SK-N-SH (cell line): ENCODE measurements around the gene SLC19A3.

ENCODE experiments used
- EP300 ChIP-seq, 2 experiments: IDR thresholded peaks; 2 replicates each; pipeline versions ENCODE4 v1.4.0 to v1.6.1; 2012; ENCODE audit warnings: borderline replicate concordance in 1 of 2, low read depth in 1 of 2, low read length in 1 of 2
- EZH2phosphoT487 ChIP-seq: fragments of 200-600 bp; sonication (generic); IDR thresholded peaks from 2 replicates; pipeline ENCODE4 v1.6.1; 2017; ENCODE audit warnings: low read depth, mixed run types, mild to moderate bottlenecking, antibody characterized with exemption, moderate library complexity, borderline replicate concordance
- GATA2 ChIP-seq: sonication (generic); formaldehyde crosslinking; IDR thresholded peaks from 2 replicates; pipeline ENCODE4 v1.5.0; 2020; ENCODE audit warnings: mild to moderate bottlenecking, missing genetic modification reagents
- POLR2AphosphoS5 ChIP-seq: IDR thresholded peaks from 2 replicates; pipeline ENCODE4 v1.6.1; 2012; ENCODE audit warnings: low read depth, low read length
- RAD21 ChIP-seq: IDR thresholded peaks from 2 replicates; pipeline ENCODE4 v1.6.1; 2012; ENCODE audit warnings: mild to moderate bottlenecking, low read length
- RXRA ChIP-seq: IDR thresholded peaks from 2 replicates; pipeline ENCODE4 v1.4.0; 2012; ENCODE audit warnings: low read depth, mild to moderate bottlenecking, borderline replicate concordance
- TAF1 ChIP-seq: IDR thresholded peaks from 2 replicates; pipeline ENCODE4 v1.6.1; 2012; ENCODE audit warnings: low read depth, mild to moderate bottlenecking, low read length, moderate library complexity, borderline replicate concordance
- TF ChIP-seq, protein P1 (sequence below): fragments of 150-350 bp; IDR thresholded peaks from 2 replicates; pipeline ENCODE4 v1.6.1; 2017; ENCODE audit warnings: antibody characterized with exemption, low read length, low read depth, borderline replicate concordance
- TF ChIP-seq, protein P2 (sequence below): fragments of 200-600 bp; sonication (generic); IDR thresholded peaks from 2 replicates; pipeline ENCODE4 v1.6.1; 2017; ENCODE audit warnings: antibody characterized with exemption, mild to moderate bottlenecking, moderate library complexity
- TF ChIP-seq, protein P3 (sequence below): IDR thresholded peaks from 2 replicates; pipeline ENCODE4 v1.4.0; 2012; ENCODE audit warnings: low read depth

DNA sequence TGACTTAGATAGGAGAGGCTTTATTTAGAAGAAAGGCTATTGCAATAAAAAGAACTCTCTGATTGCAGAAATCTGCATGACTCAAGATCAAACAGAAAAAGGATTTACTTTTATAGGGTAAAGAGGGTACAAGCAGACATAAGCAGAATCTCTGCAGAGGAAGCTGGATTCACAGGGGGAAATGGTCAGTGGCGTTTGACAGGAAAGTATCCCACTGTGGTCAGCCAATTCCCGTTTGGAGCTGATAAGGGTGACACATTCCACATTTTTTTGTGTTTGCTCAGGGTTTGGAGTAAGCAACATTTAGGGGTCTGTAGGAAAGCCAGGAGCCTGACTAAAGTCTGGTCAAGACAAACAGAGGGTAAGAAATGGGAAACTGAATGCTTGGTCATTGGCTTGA lies 75.2 kb downstream of the SLC19A3 start:
- TF ChIP-seq POLR2AphosphoS5: no peak
- no peak for TF ChIP-seq EP300 (IDR thresholded peaks at IDR 0.05; ENCODE audit: borderline replicate concordance in 1 of 2, low read depth in 1 of 2, low read length in 1 of 2)
- no peak for TF ChIP-seq TAF1
- TF ChIP-seq, protein P1, sequence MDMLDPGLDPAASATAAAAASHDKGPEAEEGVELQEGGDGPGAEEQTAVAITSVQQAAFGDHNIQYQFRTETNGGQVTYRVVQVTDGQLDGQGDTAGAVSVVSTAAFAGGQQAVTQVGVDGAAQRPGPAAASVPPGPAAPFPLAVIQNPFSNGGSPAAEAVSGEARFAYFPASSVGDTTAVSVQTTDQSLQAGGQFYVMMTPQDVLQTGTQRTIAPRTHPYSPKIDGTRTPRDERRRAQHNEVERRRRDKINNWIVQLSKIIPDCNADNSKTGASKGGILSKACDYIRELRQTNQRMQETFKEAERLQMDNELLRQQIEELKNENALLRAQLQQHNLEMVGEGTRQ: no peak
- TF ChIP-seq GATA2: no peak
- TF ChIP-seq, protein P2, sequence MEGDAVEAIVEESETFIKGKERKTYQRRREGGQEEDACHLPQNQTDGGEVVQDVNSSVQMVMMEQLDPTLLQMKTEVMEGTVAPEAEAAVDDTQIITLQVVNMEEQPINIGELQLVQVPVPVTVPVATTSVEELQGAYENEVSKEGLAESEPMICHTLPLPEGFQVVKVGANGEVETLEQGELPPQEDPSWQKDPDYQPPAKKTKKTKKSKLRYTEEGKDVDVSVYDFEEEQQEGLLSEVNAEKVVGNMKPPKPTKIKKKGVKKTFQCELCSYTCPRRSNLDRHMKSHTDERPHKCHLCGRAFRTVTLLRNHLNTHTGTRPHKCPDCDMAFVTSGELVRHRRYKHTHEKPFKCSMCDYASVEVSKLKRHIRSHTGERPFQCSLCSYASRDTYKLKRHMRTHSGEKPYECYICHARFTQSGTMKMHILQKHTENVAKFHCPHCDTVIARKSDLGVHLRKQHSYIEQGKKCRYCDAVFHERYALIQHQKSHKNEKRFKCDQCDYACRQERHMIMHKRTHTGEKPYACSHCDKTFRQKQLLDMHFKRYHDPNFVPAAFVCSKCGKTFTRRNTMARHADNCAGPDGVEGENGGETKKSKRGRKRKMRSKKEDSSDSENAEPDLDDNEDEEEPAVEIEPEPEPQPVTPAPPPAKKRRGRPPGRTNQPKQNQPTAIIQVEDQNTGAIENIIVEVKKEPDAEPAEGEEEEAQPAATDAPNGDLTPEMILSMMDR: no peak
- TF ChIP-seq RAD21: no peak
- TF ChIP-seq RXRA: no peak
- TF ChIP-seq, protein P3, sequence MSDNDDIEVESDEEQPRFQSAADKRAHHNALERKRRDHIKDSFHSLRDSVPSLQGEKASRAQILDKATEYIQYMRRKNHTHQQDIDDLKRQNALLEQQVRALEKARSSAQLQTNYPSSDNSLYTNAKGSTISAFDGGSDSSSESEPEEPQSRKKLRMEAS: no peak
- TF ChIP-seq EZH2phosphoT487: no peak
